GM12878 (cell line): ENCODE results near the gene COX15. TPM values are rescaled to one million over a fixed set of nuclear protein-coding genes. Genes with fewer than 3 reads are reported as not detected.

Experiments used
- ATAC-seq: fragments of 200-7000 bp; cut with Tn5 transposase; 3 replicates; pipeline ENCODE4 v1.9.1; 2020; ENCODE audit warnings: mild to moderate bottlenecking, moderate library complexity
- BruUV-seq: library from RNA; stranded (reverse); fragments of 400-500 nt; replicated peaks from 2 replicates; lab custom pipeline; 2021; lab: Mats Ljungman, UMichigan
- CTCF ChIA-PET: fragments of 300-600 bp; sonication (Branson Sonifier 250); formaldehyde crosslinking; extraction: SDS; loops from one replicate; lab custom pipeline; 2021; ENCODE audit warnings: inconsistent platforms; lab: Yijun Ruan, JAX
- POLR2A ChIA-PET: fragments of 350-600 bp; formaldehyde crosslinking; extraction: SDS; loops from one replicate; lab custom pipeline; 2021; ENCODE audit warnings: inconsistent platforms; lab: Charles Lee
- RAD21 ChIA-PET: fragments of 300-600 bp; sonication (Branson Sonifier 250); formaldehyde crosslinking; loops from one replicate; lab custom pipeline; 2023; ENCODE audit warnings: antibody characterized with exemption; ENCODE audit not compliant: unreplicated experiment; lab: Charles Lee
- SMC1A ChIA-PET: fragments of 300-600 bp; sonication (Branson Sonifier 250); formaldehyde crosslinking; loops from one replicate; lab custom pipeline; 2023; ENCODE audit not compliant: unreplicated experiment, uncharacterized antibody; lab: Charles Lee
- DNase-seq: peaks from one replicate; pipeline ENCODE4 v3.0.0-alpha.2; 2011; ENCODE audit warnings: low read depth, low spot score
- FAIRE-seq: peaks from 3 replicates; lab custom pipeline; 2011; peaks lifted over from hg19 to GRCh38; lab: Jason Lieb, UNC
- H2AFZ ChIP-seq: 2 replicates; pipeline ENCODE4 v1.6.0; 2011; ENCODE audit warnings: low read depth, low read length, control low read depth; ENCODE audit not compliant: control insufficient read depth
- H3K27ac ChIP-seq: 2 replicates; pipeline ENCODE4 v1.5.1; 2011; ENCODE audit warnings: control low read depth; ENCODE audit not compliant: control insufficient read depth, insufficient read depth
- H3K27me3 ChIP-seq, 2 experiments: replicated peaks in 1 of 2; 2 replicates each; pipeline versions ENCODE4 v1.6.0 to v1.6.1; 2011; ENCODE audit warnings: low read length in 1 of 2; ENCODE audit not compliant: control insufficient read depth in 2 of 2, insufficient read depth in 2 of 2
- H3K36me3 ChIP-seq, 2 experiments: 2 replicates each; pipeline ENCODE4 v1.5.1; 2011; ENCODE audit warnings: low read length in 1 of 2; ENCODE audit not compliant: control insufficient read depth in 2 of 2, insufficient read depth in 2 of 2
- H3K4me1 ChIP-seq: 2 replicates; pipeline ENCODE4 v1.6.1; 2011; ENCODE audit warnings: mild to moderate bottlenecking, low read length, moderate library complexity, mixed read lengths; ENCODE audit not compliant: control insufficient read depth, insufficient read depth
- H3K4me2 ChIP-seq: 2 replicates; pipeline ENCODE4 v1.6.0; 2011; ENCODE audit warnings: control low read depth; ENCODE audit not compliant: control insufficient read depth, insufficient read depth
- H3K4me3 ChIP-seq: fragments of 200-600 bp; sonication (generic); 2 replicates; pipeline ENCODE4 v1.5.1; 2016
- H3K79me2 ChIP-seq: 2 replicates; pipeline ENCODE4 v1.6.0; 2011; ENCODE audit warnings: low read length; ENCODE audit not compliant: control insufficient read depth, insufficient read depth
- H3K9ac ChIP-seq: 2 replicates; pipeline ENCODE4 v1.8.0; 2011; ENCODE audit warnings: low read length, control low read depth, mixed read lengths; ENCODE audit not compliant: control insufficient read depth, insufficient read depth
- H3K9me3 ChIP-seq: replicated peaks from 3 replicates; pipeline ENCODE4 v1.5.1; 2011; ENCODE audit warnings: mild to moderate bottlenecking, low read length; ENCODE audit not compliant: control insufficient read depth, insufficient read depth
- H4K20me1 ChIP-seq: 2 replicates; pipeline ENCODE4 v1.6.0; 2011; ENCODE audit not compliant: control insufficient read depth, insufficient read depth
- CEBPB ChIP-seq, 2 experiments: fragments of 150-350 bp in 1 of 2; IDR thresholded peaks; 2 replicates each; pipeline ENCODE4 v1.6.1; 2012 to 2014; ENCODE audit warnings: low read depth in 2 of 2, low read length in 2 of 2, borderline replicate concordance in 1 of 2, inconsistent platforms in 1 of 2
- STAT1 ChIP-seq: fragments of 450-650 bp; conservative IDR thresholded peaks from 2 replicates; pipeline ENCODE4 v1.6.1; 2014; ENCODE audit warnings: antibody characterized with exemption, mild to moderate bottlenecking
- STAT3 ChIP-seq: IDR thresholded peaks from 2 replicates; pipeline ENCODE4 v1.6.1; 2011; ENCODE audit warnings: low read depth, low read length, improper control_type of control experiment
- in situ Hi-C: fragments of 300-500 bp; cut with MboI; formaldehyde crosslinking; loops from 9 replicates; pipeline ENCODE4 v1.14.3; 2018; ENCODE audit warnings: mixed read lengths
- intact Hi-C: fragments of 100-400 bp; cut with micrococcal nuclease; formaldehyde crosslinking; loops from one replicate; pipeline ENCODE4 v1.14.2; 2022; ENCODE audit not compliant: unreplicated experiment
- polyA plus RNA-seq, 11 experiments: library from polyadenylated mRNA; depleted of rRNA in 4 of 11; unstranded in 6 of 11; stranded (reverse) in 5 of 11; fragments of >200 nt; fragmentation: Nextera tagmentation in 4 of 11; fragmentation: Illumina TruSeq in 1 of 11; extraction: Ambion mirVana in 4 of 11; extraction: Trizol in 1 of 11; gene quantifications; 1 replicate in 1 of 11; 2 replicates in 10 of 11; pipeline versions ENCODE4 v1.2.1 to v1.2.3, GENCODE V29; 2011 to 2016; ENCODE audit warnings: inconsistent platforms in 2 of 11, missing spikeins in 2 of 11, low read depth in 1 of 11
- total RNA-seq, 4 experiments: library from RNA; depleted of rRNA in 3 of 4; stranded (reverse); fragments of >200 nt in 3 of 4; fragmentation: Illumina TruSeq in 1 of 4; extraction: Trizol in 1 of 4; gene quantifications; 2 replicates each; pipeline versions ENCODE4 v1.2.1 to v1.2.3, GENCODE V29; 2013 to 2021
- TF ChIP-seq, protein P1 (sequence below): fragments of 450-650 bp; IDR thresholded peaks from 2 replicates; pipeline ENCODE4 v1.6.1; 2016; ENCODE audit warnings: mild to moderate bottlenecking
- TF ChIP-seq, protein P2 (sequence below): fragments of 150-350 bp; IDR thresholded peaks from 2 replicates; pipeline ENCODE4 v1.6.1; 2016; ENCODE audit warnings: low read depth, low read length
- TF ChIP-seq, protein P3 (sequence below): fragments of 450-650 bp; IDR thresholded peaks from 2 replicates; pipeline ENCODE4 v1.6.1; 2016; ENCODE audit warnings: mild to moderate bottlenecking, moderate library complexity, borderline replicate concordance
- TF ChIP-seq, protein P4 (sequence below): fragments of 450-650 bp; formaldehyde crosslinking; IDR thresholded peaks from 2 replicates; pipeline ENCODE4 v1.5.0; 2022; ENCODE audit warnings: mild to moderate bottlenecking, missing genetic modification characterization
- TF ChIP-seq, protein P5 (sequence below): fragments of 450-650 bp; IDR thresholded peaks from 2 replicates; pipeline ENCODE4 v1.6.1; 2017; ENCODE audit warnings: antibody characterized with exemption, mild to moderate bottlenecking, moderate library complexity

The COX15 gene
- total and polyA plus RNA-seq, 10 of the 15 experiments (the other 5 are each of a cell fraction or from before 2014, with no cell fraction given): 30.2 to 50.7 (median 38.3) TPM

DNA sequence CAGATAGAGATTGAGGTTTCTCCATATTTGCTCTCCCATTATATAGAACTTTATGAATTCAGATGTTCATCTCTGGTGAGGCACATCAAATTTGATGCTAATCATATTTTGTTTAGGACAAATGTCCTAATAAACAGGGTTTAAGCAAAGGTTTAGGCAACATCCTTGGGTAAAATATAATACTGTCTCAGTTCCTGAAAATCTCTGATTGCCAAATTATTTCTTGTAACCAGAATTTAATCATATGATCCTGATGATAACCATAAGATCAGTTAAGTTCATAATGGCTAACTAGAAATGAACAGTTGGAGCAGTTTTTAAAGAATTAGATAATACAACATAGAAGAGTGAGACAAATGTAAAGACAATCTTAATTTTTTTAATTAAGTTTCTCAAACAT lies 18.7 kb upstream of the COX15 start:
- FAIRE-seq: no peak
- ChIA-PET CTCF (no interaction called here), SMC1A (no interaction called here)
- no peak for TF ChIP-seq CEBPB (IDR thresholded peaks at IDR 0.05; ENCODE audit: borderline replicate concordance in 1 of 2, low read depth in 2 of 2, low read length in 2 of 2)
- TF ChIP-seq, protein P1, sequence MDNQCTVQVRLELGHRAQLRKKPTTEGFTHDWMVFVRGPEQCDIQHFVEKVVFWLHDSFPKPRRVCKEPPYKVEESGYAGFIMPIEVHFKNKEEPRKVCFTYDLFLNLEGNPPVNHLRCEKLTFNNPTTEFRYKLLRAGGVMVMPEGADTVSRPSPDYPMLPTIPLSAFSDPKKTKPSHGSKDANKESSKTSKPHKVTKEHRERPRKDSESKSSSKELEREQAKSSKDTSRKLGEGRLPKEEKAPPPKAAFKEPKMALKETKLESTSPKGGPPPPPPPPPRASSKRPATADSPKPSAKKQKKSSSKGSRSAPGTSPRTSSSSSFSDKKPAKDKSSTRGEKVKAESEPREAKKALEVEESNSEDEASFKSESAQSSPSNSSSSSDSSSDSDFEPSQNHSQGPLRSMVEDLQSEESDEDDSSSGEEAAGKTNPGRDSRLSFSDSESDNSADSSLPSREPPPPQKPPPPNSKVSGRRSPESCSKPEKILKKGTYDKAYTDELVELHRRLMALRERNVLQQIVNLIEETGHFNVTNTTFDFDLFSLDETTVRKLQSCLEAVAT: no peak
- TF ChIP-seq, protein P2, sequence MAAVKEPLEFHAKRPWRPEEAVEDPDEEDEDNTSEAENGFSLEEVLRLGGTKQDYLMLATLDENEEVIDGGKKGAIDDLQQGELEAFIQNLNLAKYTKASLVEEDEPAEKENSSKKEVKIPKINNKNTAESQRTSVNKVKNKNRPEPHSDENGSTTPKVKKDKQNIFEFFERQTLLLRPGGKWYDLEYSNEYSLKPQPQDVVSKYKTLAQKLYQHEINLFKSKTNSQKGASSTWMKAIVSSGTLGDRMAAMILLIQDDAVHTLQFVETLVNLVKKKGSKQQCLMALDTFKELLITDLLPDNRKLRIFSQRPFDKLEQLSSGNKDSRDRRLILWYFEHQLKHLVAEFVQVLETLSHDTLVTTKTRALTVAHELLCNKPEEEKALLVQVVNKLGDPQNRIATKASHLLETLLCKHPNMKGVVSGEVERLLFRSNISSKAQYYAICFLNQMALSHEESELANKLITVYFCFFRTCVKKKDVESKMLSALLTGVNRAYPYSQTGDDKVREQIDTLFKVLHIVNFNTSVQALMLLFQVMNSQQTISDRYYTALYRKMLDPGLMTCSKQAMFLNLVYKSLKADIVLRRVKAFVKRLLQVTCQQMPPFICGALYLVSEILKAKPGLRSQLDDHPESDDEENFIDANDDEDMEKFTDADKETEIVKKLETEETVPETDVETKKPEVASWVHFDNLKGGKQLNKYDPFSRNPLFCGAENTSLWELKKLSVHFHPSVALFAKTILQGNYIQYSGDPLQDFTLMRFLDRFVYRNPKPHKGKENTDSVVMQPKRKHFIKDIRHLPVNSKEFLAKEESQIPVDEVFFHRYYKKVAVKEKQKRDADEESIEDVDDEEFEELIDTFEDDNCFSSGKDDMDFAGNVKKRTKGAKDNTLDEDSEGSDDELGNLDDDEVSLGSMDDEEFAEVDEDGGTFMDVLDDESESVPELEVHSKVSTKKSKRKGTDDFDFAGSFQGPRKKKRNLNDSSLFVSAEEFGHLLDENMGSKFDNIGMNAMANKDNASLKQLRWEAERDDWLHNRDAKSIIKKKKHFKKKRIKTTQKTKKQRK: no peak
- no peak for TF ChIP-seq STAT3
- TF ChIP-seq STAT1: no peak
- TF ChIP-seq, protein P3, sequence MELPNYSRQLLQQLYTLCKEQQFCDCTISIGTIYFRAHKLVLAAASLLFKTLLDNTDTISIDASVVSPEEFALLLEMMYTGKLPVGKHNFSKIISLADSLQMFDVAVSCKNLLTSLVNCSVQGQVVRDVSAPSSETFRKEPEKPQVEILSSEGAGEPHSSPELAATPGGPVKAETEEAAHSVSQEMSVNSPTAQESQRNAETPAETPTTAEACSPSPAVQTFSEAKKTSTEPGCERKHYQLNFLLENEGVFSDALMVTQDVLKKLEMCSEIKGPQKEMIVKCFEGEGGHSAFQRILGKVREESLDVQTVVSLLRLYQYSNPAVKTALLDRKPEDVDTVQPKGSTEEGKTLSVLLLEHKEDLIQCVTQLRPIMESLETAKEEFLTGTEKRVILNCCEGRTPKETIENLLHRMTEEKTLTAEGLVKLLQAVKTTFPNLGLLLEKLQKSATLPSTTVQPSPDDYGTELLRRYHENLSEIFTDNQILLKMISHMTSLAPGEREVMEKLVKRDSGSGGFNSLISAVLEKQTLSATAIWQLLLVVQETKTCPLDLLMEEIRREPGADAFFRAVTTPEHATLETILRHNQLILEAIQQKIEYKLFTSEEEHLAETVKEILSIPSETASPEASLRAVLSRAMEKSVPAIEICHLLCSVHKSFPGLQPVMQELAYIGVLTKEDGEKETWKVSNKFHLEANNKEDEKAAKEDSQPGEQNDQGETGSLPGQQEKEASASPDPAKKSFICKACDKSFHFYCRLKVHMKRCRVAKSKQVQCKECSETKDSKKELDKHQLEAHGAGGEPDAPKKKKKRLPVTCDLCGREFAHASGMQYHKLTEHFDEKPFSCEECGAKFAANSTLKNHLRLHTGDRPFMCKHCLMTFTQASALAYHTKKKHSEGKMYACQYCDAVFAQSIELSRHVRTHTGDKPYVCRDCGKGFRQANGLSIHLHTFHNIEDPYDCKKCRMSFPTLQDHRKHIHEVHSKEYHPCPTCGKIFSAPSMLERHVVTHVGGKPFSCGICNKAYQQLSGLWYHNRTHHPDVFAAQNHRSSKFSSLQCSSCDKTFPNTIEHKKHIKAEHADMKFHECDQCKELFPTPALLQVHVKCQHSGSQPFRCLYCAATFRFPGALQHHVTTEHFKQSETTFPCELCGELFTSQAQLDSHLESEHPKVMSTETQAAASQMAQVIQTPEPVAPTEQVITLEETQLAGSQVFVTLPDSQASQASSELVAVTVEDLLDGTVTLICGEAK: no peak
- TF ChIP-seq, protein P4, sequence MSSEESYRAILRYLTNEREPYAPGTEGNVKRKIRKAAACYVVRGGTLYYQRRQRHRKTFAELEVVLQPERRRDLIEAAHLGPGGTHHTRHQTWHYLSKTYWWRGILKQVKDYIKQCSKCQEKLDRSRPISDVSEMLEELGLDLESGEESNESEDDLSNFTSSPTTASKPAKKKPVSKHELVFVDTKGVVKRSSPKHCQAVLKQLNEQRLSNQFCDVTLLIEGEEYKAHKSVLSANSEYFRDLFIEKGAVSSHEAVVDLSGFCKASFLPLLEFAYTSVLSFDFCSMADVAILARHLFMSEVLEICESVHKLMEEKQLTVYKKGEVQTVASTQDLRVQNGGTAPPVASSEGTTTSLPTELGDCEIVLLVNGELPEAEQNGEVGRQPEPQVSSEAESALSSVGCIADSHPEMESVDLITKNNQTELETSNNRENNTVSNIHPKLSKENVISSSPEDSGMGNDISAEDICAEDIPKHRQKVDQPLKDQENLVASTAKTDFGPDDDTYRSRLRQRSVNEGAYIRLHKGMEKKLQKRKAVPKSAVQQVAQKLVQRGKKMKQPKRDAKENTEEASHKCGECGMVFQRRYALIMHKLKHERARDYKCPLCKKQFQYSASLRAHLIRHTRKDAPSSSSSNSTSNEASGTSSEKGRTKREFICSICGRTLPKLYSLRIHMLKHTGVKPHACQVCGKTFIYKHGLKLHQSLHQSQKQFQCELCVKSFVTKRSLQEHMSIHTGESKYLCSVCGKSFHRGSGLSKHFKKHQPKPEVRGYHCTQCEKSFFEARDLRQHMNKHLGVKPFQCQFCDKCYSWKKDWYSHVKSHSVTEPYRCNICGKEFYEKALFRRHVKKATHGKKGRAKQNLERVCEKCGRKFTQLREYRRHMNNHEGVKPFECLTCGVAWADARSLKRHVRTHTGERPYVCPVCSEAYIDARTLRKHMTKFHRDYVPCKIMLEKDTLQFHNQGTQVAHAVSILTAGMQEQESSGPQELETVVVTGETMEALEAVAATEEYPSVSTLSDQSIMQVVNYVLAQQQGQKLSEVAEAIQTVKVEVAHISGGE (CRISPR knock-in tag): no peak
- TF ChIP-seq, protein P5, sequence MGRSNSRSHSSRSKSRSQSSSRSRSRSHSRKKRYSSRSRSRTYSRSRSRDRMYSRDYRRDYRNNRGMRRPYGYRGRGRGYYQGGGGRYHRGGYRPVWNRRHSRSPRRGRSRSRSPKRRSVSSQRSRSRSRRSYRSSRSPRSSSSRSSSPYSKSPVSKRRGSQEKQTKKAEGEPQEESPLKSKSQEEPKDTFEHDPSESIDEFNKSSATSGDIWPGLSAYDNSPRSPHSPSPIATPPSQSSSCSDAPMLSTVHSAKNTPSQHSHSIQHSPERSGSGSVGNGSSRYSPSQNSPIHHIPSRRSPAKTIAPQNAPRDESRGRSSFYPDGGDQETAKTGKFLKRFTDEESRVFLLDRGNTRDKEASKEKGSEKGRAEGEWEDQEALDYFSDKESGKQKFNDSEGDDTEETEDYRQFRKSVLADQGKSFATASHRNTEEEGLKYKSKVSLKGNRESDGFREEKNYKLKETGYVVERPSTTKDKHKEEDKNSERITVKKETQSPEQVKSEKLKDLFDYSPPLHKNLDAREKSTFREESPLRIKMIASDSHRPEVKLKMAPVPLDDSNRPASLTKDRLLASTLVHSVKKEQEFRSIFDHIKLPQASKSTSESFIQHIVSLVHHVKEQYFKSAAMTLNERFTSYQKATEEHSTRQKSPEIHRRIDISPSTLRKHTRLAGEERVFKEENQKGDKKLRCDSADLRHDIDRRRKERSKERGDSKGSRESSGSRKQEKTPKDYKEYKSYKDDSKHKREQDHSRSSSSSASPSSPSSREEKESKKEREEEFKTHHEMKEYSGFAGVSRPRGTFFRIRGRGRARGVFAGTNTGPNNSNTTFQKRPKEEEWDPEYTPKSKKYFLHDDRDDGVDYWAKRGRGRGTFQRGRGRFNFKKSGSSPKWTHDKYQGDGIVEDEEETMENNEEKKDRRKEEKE: no peak

More for the DNA sequence above, 18.7 kb upstream of the COX15 start:
- Histone ChIP-seq H4K20me1 (no peaks in the 10 kb centered on the region), H3K36me3 (peaks cover 0 to 36% of the 10 kb centered on the region in 2 experiments), H3K79me2 (no peaks in the 10 kb centered on the region), H3K27ac (no peak overlapping the region), H3K4me2 (no peak overlapping the region), H3K9ac (no peak overlapping the region), H3K4me1 (no peaks in the 10 kb centered on the region), H2AFZ (no peak overlapping the region), H3K27me3 (no peaks in the 10 kb centered on the region), H3K9me3 (no peaks in the 10 kb centered on the region), H3K4me3 (no peak overlapping the region)
- ChIA-PET POLR2A (no interaction called here), RAD21 (no interaction called here)
- in situ Hi-C loops: no loop called here
- intact Hi-C loops: no loop called here
- BruUV-seq: no TSS peak
- DNase-seq (no peak), ATAC-seq (no peak)
